Measurements from ENCODE around the gene NOSTRIN.

Gene NOSTRIN

DNA sequence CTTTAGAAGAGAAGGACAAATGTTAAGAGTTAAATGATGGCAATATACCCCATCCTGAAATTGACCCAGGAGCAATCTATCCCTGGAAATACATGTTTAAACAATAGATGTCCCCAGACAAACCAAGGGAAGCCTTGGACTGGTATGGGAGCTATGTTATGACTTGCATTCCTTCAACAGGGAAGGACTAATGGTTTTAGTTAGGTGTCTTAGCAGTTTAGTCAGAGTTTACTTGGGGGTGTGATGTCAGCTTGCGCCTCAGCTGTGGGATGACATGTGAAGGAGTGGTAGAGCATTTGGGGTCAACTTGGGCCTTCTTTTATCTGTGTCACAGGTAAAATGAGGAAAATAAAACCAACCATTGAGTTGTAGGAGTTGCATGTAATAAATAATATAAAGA lies 51.0 kb downstream of the NOSTRIN start (continued):
- TF ChIP-seq SP3 (tag by site-specific recombination; IDR thresholded peaks at IDR 0.05) (no peak), MZF1 (tag by site-specific recombination; IDR thresholded peaks at IDR 0.05; ENCODE audit: borderline replicate concordance) (no peak)

DNA sequence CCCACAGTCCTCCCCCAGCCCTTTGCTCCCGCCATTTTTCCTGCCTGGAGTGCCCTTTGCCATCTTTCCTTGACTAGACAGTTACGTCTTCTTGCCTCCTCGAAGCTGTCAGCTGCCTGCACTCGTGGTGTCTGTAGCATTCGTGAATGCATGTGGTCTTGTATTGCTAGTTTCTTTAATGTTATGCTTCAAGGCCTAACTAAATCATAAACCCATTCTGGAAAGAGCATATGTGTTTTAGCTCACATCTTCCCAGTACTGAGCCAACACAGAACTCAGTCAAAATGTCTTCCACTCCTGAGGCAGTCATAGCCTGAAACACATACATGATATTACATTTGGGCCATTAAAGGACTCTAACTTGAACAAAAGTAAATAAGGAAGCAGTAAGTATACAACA lies 52.2 kb downstream of the NOSTRIN start:
- Histone ChIP-seq H3K36me3 (ENCODE audit: control insufficient read depth in 2 of 2, insufficient read depth in 1 of 2, low read length in 2 of 2) (peaks cover 0 to 43% of the 10 kb centered on the region in 2 experiments; a peak in 1 of 3 replicates), H3K4me3 (ENCODE audit: low read depth, low read length) (no peak overlapping the region), H3K4me1 (ENCODE audit: control insufficient read depth, insufficient read depth, low read length) (peaks cover 13% of the 10 kb centered on the region; the same call in 1 of the 2 replicates), H3K9me3 (ENCODE audit: control insufficient read depth, insufficient read depth, low read depth, low read length) (no peaks in the 10 kb centered on the region), H3K27ac (ENCODE audit: extremely low read depth, low read depth, low read length) (no peak overlapping the region)
- no peak for TF ChIP-seq ZNF292 (tag by site-specific recombination; IDR thresholded peaks at IDR 0.05; ENCODE audit: borderline replicate concordance, low read depth)
- TF ChIP-seq ZNF843 (tag by site-specific recombination; IDR thresholded peaks at IDR 0.05), result no peak
- TF ChIP-seq ZNF501 (tag by site-specific recombination; IDR thresholded peaks at IDR 0.05), result no peak
- TF ChIP-seq ZNF747 (tag by site-specific recombination; IDR thresholded peaks at IDR 0.05), result no peak
- TF ChIP-seq ZNF398 (tag by site-specific recombination; IDR thresholded peaks at IDR 0.05), result no peak
- TF ChIP-seq ZNF146 (tag by site-specific recombination; IDR thresholded peaks at IDR 0.05), result no peak
- no peak for TF ChIP-seq REPIN1 (tag by site-specific recombination; IDR thresholded peaks at IDR 0.05; ENCODE audit: low read depth)
- no peak for TF ChIP-seq ZBTB11 (tag by site-specific recombination; conservative IDR thresholded peaks at IDR 0.05; ENCODE audit: low read depth)
- TF ChIP-seq ZNF248 (tag by site-specific recombination; IDR thresholded peaks at IDR 0.05), result no peak
- no peak for TF ChIP-seq ZNF211 (tag by site-specific recombination; IDR thresholded peaks at IDR 0.05; ENCODE audit: low read depth)
- CTCF ChIA-PET, result interaction anchor here (0.6 kb wide), 1 partner anchor 45 kb away, joined by 3 read pairs; no protein-coding TSS in a partner anchor
- POLR2A ChIA-PET, result no interaction called here

DNA sequence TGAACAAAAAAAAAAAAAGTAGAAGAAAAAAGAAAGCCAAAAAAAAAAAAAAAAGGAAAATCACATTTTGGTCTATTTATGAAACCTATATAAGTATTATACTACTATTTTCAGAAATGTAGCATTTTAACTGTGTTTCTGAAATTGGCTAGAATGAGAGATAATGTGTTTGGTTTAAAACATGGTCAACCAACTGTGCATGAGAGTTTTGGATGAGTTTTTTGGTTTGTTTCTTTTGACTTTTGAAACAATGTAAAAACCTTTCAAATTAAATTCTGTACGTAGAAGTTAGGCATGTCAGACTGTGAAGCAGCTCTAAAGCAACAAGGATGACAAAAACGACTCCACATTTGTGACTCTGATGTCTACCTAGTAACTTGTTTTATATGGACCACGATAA lies 53.2 kb downstream of the NOSTRIN start:
- POLR2A ChIA-PET, result no interaction called here
- CTCF ChIA-PET, result no interaction called here
- TF ChIP-seq ZFP69B (tag by site-specific recombination; IDR thresholded peaks at IDR 0.05), result no peak
- no peak for TF ChIP-seq PRDM10 (tag by site-specific recombination; IDR thresholded peaks at IDR 0.05)
- no peak for TF ChIP-seq ZNF114 (tag by site-specific recombination; IDR thresholded peaks at IDR 0.05)
- TF ChIP-seq ZNF19 (tag by site-specific recombination; IDR thresholded peaks at IDR 0.05; ENCODE audit: low read depth), result no peak
- TF ChIP-seq, protein P1, sequence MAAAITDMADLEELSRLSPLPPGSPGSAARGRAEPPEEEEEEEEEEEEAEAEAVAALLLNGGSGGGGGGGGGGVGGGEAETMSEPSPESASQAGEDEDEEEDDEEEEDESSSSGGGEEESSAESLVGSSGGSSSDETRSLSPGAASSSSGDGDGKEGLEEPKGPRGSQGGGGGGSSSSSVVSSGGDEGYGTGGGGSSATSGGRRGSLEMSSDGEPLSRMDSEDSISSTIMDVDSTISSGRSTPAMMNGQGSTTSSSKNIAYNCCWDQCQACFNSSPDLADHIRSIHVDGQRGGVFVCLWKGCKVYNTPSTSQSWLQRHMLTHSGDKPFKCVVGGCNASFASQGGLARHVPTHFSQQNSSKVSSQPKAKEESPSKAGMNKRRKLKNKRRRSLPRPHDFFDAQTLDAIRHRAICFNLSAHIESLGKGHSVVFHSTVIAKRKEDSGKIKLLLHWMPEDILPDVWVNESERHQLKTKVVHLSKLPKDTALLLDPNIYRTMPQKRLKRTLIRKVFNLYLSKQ (tag by site-specific recombination; IDR thresholded peaks at IDR 0.05; ENCODE audit: borderline replicate concordance), result no peak
- TF ChIP-seq OVOL3 (tag by site-specific recombination; IDR thresholded peaks at IDR 0.05), result no peak
- TF ChIP-seq HOXA7 (CRISPR knock-in tag; IDR thresholded peaks at IDR 0.05; ENCODE audit: borderline replicate concordance), result no peak
- TF ChIP-seq KLF17 (tag by site-specific recombination; IDR thresholded peaks at IDR 0.05), result no peak
- TF ChIP-seq ZNF138 (tag by site-specific recombination; IDR thresholded peaks at IDR 0.05; ENCODE audit: borderline replicate concordance), result no peak
- no peak for TF ChIP-seq YY2 (tag by site-specific recombination; IDR thresholded peaks at IDR 0.05)
- TF ChIP-seq ZNF580 (tag by site-specific recombination; IDR thresholded peaks at IDR 0.05), result no peak

More for the DNA sequence above, 53.2 kb downstream of the NOSTRIN start:
- peaks cover 0 to 43% of the 10 kb centered on the region in 2 experiments; a peak in 2 of 3 replicates for H3K36me3 ChIP-seq (ENCODE audit: control insufficient read depth in 2 of 2, insufficient read depth in 1 of 2, low read length in 2 of 2)
- peaks cover 13% of the 10 kb centered on the region; the same call in 1 of the 2 replicates for H3K4me1 ChIP-seq (ENCODE audit: control insufficient read depth, insufficient read depth, low read length)
- H3K27ac ChIP-seq (ENCODE audit: extremely low read depth, low read depth, low read length), result no peak overlapping the region
- no peak overlapping the region for H3K4me3 ChIP-seq (ENCODE audit: low read depth, low read length)
- H3K9me3 ChIP-seq (ENCODE audit: control insufficient read depth, insufficient read depth, low read depth, low read length), result no peaks in the 10 kb centered on the region

Measured in HEK293 (cell line).